Spleen (tissue), 11 donors: Measurements from ENCODE around the gene CD79B. TPM values are rescaled to one million over a fixed set of nuclear protein-coding genes. Genes with fewer than 3 reads are reported as not detected.
"Not testable (repeated sequence)": the region's sequence is repeated elsewhere in the genome, so short reads cannot be mapped to it uniquely, and the experiment has no call there.

Source experiments
- DNase-seq: peaks from one replicate; pipeline ENCODE4 v3.0.0-alpha.2; 2020
- H3K27ac ChIP-seq, 8 donors: fragments of 200-600 bp; sonication (generic) in 7 of 8; 1 replicate in 4 of 8; 2 replicates in 4 of 8; pipeline versions ENCODE4 v1.5.0 to v1.8.0; 2016 to 2021; ENCODE audit warnings: inconsistent platforms in 4 of 8, mild to moderate bottlenecking in 4 of 8, moderate library complexity in 1 of 8
- H3K27me3 ChIP-seq, 7 donors: fragments of 200-600 bp; sonication (generic) in 6 of 7; replicated peaks in 1 of 7; 1 replicate in 4 of 7; 2 replicates in 3 of 7; pipeline versions ENCODE4 v1.5.0 to v1.8.0; 2016 to 2021; ENCODE audit warnings: inconsistent platforms in 3 of 7, mild to moderate bottlenecking in 1 of 7
- H3K36me3 ChIP-seq, 6 donors: fragments of 200-600 bp; sonication (generic) in 5 of 6; 1 replicate in 4 of 6; 2 replicates in 2 of 6; pipeline versions ENCODE4 v1.5.0 to v1.8.0; 2016 to 2021; ENCODE audit warnings: inconsistent platforms in 2 of 6
- H3K4me1 ChIP-seq, 6 donors: fragments of 200-600 bp; sonication (generic) in 5 of 6; 1 replicate in 3 of 6; 2 replicates in 3 of 6; pipeline versions ENCODE4 v1.5.0 to v1.8.0; 2016 to 2021; ENCODE audit warnings: inconsistent platforms in 3 of 6
- H3K4me3 ChIP-seq, 8 donors: fragments of 200-600 bp; sonication (generic) in 7 of 8; 1 replicate in 4 of 8; 2 replicates in 4 of 8; pipeline versions ENCODE4 v1.5.0 to v1.8.0; 2016 to 2021; ENCODE audit warnings: inconsistent platforms in 4 of 8, mild to moderate bottlenecking in 4 of 8, moderate library complexity in 2 of 8
- H3K9me3 ChIP-seq, 8 donors: fragments of 200-600 bp; sonication (generic) in 7 of 8; 1 replicate in 4 of 8; 2 replicates in 4 of 8; pipeline versions ENCODE4 v1.5.0 to v1.8.0; 2016 to 2021; ENCODE audit warnings: inconsistent platforms in 4 of 8
- POLR2A ChIP-seq, 3 donors: fragments of 450-650 bp; IDR thresholded peaks; one replicate each; pipeline ENCODE4 v1.5.1; 2017; ENCODE audit warnings: antibody characterized with exemption in 3 of 3, mild to moderate bottlenecking in 1 of 3
- POLR2AphosphoS5 ChIP-seq, 3 donors: sonication (generic); formaldehyde crosslinking; IDR thresholded peaks; one replicate each; pipeline ENCODE4 v1.5.1; 2017; ENCODE audit warnings: antibody characterized with exemption in 3 of 3
- WGBS, 5 donors: extraction: QIAGEN DNeasy Blood & Tissue Kit in 3 of 5; methylation state at CpG; one replicate each; pipeline versions ENCODE4 v1.1.5 to v1.1.7; 2013 to 2018; 5-methylcytosine and 5-hydroxymethylcytosine counted together
- intact Hi-C: fragments of 100-400 bp; cut with DNase I; formaldehyde crosslinking; loops from one replicate; pipeline ENCODE4 v1.15.0; 2023; ENCODE audit warnings: low total_unique reads
- polyA plus RNA-seq, 3 donors: library from polyadenylated mRNA; stranded (reverse); fragments of 200-250 nt; gene quantifications; one replicate each; pipeline ENCODE4 v1.2.1, GENCODE V29; 2013
- total RNA-seq, 7 donors: library from RNA; depleted of rRNA in 3 of 7; stranded (reverse); fragments of >200 nt in 3 of 7; fragmentation: NEBNext Ultra II Directional in 4 of 7; extraction: Animal tissue kit (Norgen Biotek cat#: 25700) in 4 of 7; gene quantifications; one replicate each; pipeline versions ENCODE4 v1.1.0 to v1.2.1, GENCODE V29; 2016 to 2021
- TF ChIP-seq, protein P1 (sequence below), 11 experiments: fragments of 200-600 bp in 7 of 11; fragments of 450-650 bp in 4 of 11; sonication (generic) in 4 of 11; IDR thresholded peaks in 8 of 11; conservative IDR thresholded peaks in 3 of 11; 1 replicate in 7 of 11; 2 replicates in 4 of 11; pipeline versions ENCODE4 v1.4.0 to v1.8.0; 2016 to 2021; ENCODE audit warnings: antibody characterized with exemption in 11 of 11, inconsistent platforms in 4 of 11, mild to moderate bottlenecking in 1 of 11
- donor health status: healthy with polysubstance abuse.
- donor health status: DM: no; HTN: no; CAD: no; lungs with moderate emphysema.
- donor health status: DM: no; HTN: no; CAD: no.
- donor health status: Bipolar disorder and iron deficiency.
- donor health status: healthy.
- donor health status: DM: no; HTN: no; CAD: no.
- donor health status: DM: yes; HTN: yes; CAD: no.

Gene CD79B
- total and polyA plus RNA-seq, 10 donors = 149 to 659 (median 208) TPM

DNA sequence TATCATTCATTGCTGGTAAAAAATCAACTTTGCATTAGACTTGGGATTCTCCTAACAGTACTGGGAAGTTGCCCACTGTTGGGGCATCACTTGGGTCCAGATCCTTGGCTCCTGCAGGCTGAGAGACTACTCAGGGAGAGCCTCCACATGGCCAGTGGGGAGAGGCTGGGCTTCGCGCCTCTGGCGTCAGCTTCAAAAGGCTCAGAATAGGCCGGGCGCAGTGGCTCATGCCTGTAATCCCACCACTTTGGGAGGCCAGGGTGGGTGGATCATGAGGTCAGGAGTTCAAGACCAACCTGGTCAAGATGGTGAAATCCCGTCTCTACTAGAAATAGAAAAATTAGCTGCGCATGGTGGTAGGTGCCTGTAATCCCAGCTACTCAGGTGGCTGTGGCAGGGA, 17.7 kb downstream of the CD79B start:
- intact Hi-C loops = loop anchor here (5.0 kb wide), 2 partner anchors 113 to 218 kb away; partner anchors contain the start of gene ERN1
- Histone ChIP-seq H3K9me3 (no peaks in the 10 kb centered on the region), H3K27me3 (peaks cover 0 to 5% (median 0%) of the 10 kb centered on the region in 7 donors), H3K4me1 (peaks cover 2 to 42% (median 20%) of the 10 kb centered on the region in 6 donors), H3K4me3 (no peak overlapping the region), H3K36me3 (no peaks in the 10 kb centered on the region), H3K27ac (no peak overlapping the region)
- WGBS, 5 donors = 92 to 98% (median 94%) methylated on average over 7 of the region's 7 CpGs
- no peak for DNase-seq
- no peak for TF ChIP-seq POLR2A (IDR thresholded peaks at IDR 0.05)
- no peak for TF ChIP-seq POLR2AphosphoS5 (IDR thresholded peaks at IDR 0.05)
- TF ChIP-seq, protein P1, sequence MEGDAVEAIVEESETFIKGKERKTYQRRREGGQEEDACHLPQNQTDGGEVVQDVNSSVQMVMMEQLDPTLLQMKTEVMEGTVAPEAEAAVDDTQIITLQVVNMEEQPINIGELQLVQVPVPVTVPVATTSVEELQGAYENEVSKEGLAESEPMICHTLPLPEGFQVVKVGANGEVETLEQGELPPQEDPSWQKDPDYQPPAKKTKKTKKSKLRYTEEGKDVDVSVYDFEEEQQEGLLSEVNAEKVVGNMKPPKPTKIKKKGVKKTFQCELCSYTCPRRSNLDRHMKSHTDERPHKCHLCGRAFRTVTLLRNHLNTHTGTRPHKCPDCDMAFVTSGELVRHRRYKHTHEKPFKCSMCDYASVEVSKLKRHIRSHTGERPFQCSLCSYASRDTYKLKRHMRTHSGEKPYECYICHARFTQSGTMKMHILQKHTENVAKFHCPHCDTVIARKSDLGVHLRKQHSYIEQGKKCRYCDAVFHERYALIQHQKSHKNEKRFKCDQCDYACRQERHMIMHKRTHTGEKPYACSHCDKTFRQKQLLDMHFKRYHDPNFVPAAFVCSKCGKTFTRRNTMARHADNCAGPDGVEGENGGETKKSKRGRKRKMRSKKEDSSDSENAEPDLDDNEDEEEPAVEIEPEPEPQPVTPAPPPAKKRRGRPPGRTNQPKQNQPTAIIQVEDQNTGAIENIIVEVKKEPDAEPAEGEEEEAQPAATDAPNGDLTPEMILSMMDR (IDR thresholded peaks at IDR 0.05 in 8 of 11, conservative IDR thresholded peaks at IDR 0.05 in 3 of 11) = no peak

DNA sequence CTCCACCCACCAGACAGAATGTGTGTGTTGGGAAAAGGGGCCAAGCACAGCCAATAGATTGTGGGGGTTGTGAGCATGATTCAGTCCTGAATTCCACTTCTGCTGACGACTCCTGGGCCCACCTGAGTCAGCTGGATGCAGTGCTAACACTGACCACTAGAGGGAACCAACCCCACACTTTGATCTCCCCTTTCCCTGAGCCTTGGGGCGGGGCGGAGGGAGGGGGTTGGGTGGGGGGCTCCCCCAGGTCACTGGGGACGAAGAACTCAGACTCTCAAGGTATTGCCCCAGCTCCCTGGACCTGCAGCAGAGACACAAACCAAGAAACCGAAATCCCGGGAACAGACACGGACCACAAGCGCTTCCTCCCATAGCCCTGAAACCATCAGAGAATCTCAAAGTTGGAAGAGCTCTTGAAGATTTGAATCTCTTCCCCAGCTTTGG, 20.5 kb downstream of the CD79B start:
- Histone ChIP-seq H3K36me3 (no peaks in the 10 kb centered on the region), H3K4me3 (no peak overlapping the region), H3K27ac (no peak overlapping the region), H3K4me1 (peaks cover 0 to 28% (median 14%) of the 10 kb centered on the region in 6 donors), H3K27me3 (peaks cover 0 to 5% (median 0%) of the 10 kb centered on the region in 7 donors), H3K9me3 (no peaks in the 10 kb centered on the region)
- WGBS, 5 donors = 34 to 70% (median 41%) methylated on average over 5 to 8 of the region's 8 CpGs
- TF ChIP-seq, protein P1 (IDR thresholded peaks at IDR 0.05 in 8 of 11, conservative IDR thresholded peaks at IDR 0.05 in 3 of 11) = peak; percentile 59 to 96 (median 86)
- no peak for TF ChIP-seq POLR2AphosphoS5 (IDR thresholded peaks at IDR 0.05)
- DNase-seq = no peak
- intact Hi-C loops = loop anchor here (5.0 kb wide), 2 partner anchors 116 to 221 kb away; partner anchors contain the start of gene ERN1

DNA sequence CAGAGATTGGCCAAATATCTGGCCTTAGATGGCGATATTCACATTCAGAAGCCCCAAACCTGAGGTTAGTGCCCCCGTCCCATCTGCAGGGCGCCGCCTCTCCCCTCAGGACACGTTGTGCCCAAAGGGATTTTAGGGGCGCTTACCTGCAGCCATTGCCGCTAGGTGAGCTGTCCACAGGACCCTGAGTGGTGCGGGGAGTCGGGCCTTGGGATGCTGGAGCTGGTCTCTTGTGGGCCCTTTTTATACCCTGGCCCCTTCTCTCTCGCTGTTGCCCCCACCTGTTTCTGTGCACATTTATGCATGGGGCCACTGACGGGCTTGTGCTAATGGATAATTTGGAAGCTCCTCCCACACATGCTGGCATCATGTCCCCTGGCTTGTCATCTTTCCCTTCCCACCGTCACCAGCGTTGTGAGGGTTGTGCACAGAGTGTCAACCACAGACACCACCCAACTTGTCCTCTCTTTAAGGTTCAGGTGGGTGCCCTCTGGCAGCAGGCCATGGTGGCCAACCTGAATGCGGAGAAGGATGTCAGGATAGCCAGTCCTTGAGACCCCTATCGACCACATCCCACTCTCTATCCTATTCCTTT, 21.0 kb downstream of the CD79B start, which contains the start of gene CSHL1:
CSHL1 (minus strand) TSS at position 218 of the 595 bp plus-strand sequence; CDS start at position 156, 62 bp downstream.
- intact Hi-C loops = loop anchor here (5.0 kb wide), 2 partner anchors 116 to 221 kb away; partner anchors contain the start of gene ERN1
- Histone ChIP-seq H3K4me3 (no peak within 1 kb of the TSS), H3K27me3 (peaks cover 0 to 5% (median 0%) of the 10 kb centered on the region in 7 donors), H3K4me1 (peaks cover 0 to 22% (median 10%) of the 10 kb centered on the region in 6 donors), H3K9me3 (no peaks in the 10 kb centered on the region), H3K27ac (no peak within 1 kb of the TSS), H3K36me3 (no peaks in the 10 kb centered on the region)
- TF ChIP-seq POLR2A (IDR thresholded peaks at IDR 0.05) (no peak), POLR2AphosphoS5 (IDR thresholded peaks at IDR 0.05) (no peak)
- TF ChIP-seq, protein P1 (IDR thresholded peaks at IDR 0.05 in 8 of 11, conservative IDR thresholded peaks at IDR 0.05 in 3 of 11) = no peak
- 76 to 83% (median 80%) methylated on average over 15 of the region's 15 CpGs for WGBS, 5 donors
- no peak for DNase-seq

DNA sequence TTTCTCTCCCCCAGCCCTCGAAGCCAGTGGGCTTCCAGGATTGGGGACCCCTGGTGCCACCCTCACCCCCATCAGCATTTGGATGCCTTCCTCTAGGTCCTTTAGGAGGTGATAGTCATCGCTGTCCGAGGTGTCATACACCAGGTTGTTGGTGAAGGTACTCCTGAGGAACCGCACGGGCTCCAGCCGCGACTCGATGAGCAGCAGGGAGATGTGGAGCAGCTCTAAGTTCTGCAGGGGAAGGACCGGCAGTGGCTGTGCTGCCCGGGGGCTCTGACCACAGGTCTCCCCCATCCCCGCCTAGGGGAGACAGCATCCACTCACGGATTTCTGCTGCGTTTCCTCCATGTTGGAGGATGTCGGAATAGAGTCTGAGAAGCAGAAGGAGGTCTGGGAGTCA, 22.0 kb downstream of the CD79B start:
- peaks cover 0 to 13% (median 6%) of the 10 kb centered on the region in 6 donors for H3K4me1 ChIP-seq
- WGBS, 5 donors = 78 to 89% (median 86%) methylated on average over 14 of the region's 14 CpGs
- H3K27me3 ChIP-seq = peaks cover 0 to 5% (median 0%) of the 10 kb centered on the region in 7 donors
- H3K4me3 ChIP-seq = no peak overlapping the region
- H3K9me3 ChIP-seq = no peaks in the 10 kb centered on the region
- H3K36me3 ChIP-seq = no peaks in the 10 kb centered on the region
- TF ChIP-seq, protein P1 (IDR thresholded peaks at IDR 0.05 in 8 of 11, conservative IDR thresholded peaks at IDR 0.05 in 3 of 11) = no peak
- TF ChIP-seq POLR2A (IDR thresholded peaks at IDR 0.05) = no peak
- DNase-seq = no peak
- H3K27ac ChIP-seq = no peak overlapping the region
- intact Hi-C loops = loop anchor here (5.0 kb wide), 2 partner anchors 117 to 222 kb away; partner anchors contain the start of gene ERN1

DNA sequence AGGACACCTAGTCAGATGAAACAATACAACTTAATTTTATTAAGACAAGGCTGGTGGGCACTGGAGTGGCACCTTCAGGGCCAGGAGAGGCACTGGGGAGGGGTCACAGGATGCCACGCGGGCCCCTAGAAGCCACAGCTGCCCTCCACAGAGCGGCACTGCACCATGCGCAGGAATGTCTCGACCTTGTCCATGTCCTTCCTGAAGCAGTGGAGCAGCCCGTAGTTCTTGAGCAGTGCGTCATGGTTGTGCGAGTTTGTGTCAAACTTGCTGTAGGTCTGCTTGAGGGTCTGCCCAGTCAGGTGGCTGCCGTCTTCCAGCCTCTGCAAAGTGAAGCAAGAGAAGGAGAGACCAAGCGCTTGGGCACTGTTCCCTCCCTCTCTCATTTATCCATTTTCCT, 22.5 kb downstream of the CD79B start:
- H3K36me3 ChIP-seq = not testable (repeated sequence)

More for the DNA sequence above, 22.5 kb downstream of the CD79B start:
- H3K27ac ChIP-seq, H3K4me3 ChIP-seq, intact Hi-C loops, DNase-seq, H3K9me3 ChIP-seq, H3K27me3 ChIP-seq: not testable (repeated sequence)
- 71 to 100% (median 80%) methylated on average over 6 to 10 of the region's 10 CpGs for WGBS, 5 donors
- peaks cover 0 to 10% (median 6%) of the 10 kb centered on the region in 6 donors for H3K4me1 ChIP-seq
